Stimulated activated CD4-positive, alpha-beta T cell treated with anti-CD3 and anti-CD28 coated beads, Interleukin-15, amount 100 ng/mL, for 48 hours (primary cell): ENCODE measurements around the gene ZFAND5.

Experiments used
- DNase-seq, 2 donors: peaks; one replicate each; pipeline ENCODE4 v3.0.0-alpha.2; 2020; ENCODE audit warnings: low read depth in 2 of 2

ZFAND5 gene, protein sequence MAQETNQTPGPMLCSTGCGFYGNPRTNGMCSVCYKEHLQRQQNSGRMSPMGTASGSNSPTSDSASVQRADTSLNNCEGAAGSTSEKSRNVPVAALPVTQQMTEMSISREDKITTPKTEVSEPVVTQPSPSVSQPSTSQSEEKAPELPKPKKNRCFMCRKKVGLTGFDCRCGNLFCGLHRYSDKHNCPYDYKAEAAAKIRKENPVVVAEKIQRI

DNA sequence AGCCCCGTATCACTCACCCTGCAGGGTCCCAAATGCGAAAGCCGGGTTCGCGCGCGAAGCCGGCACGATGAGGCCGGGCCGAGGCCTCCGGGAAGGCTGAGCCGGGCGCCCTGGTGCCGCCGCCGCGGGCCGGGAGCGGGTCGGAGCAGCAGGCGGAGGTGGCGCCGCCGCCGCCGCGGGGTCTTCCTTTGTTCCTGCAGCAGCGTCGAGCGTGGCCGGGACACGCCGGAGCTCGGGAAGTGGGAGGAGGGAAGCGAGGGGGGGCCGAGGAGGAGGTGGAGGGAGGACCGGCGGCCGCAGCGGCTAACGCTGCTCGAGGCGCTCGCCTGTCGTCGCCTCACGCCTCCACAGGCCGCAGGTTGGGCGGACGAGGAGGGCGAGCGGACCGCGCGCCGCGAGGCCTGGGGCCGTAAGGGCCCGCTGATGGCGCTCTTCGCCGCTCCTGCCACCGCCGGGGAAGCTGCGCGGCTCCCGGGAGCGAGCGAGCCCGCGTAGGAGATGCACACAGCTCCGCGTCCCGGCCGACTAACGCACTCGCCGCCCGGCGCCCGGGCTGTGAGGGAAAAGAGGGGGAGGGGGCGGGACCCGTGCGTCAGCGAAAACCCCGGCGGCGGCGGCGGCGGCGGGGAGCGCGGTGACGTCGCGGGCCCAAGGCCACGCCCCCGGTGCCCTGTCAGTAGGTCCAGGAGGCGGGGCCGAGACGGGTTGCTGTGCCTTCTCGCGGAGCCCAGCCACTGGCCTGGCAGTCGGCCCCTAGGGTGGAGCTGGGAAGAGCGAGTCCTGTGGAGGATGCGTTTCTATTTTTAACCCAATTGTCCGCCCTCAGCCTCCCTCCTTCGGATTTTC is at the start of gene ZFAND5:
Gene ZFAND5, minus strand, starts transcription at position 530 of the 846 bp plus-strand sequence. CDS start 4,430 bp downstream, outside the sequence.
- DNase-seq: peak; percentile 87 to 93

DNA sequence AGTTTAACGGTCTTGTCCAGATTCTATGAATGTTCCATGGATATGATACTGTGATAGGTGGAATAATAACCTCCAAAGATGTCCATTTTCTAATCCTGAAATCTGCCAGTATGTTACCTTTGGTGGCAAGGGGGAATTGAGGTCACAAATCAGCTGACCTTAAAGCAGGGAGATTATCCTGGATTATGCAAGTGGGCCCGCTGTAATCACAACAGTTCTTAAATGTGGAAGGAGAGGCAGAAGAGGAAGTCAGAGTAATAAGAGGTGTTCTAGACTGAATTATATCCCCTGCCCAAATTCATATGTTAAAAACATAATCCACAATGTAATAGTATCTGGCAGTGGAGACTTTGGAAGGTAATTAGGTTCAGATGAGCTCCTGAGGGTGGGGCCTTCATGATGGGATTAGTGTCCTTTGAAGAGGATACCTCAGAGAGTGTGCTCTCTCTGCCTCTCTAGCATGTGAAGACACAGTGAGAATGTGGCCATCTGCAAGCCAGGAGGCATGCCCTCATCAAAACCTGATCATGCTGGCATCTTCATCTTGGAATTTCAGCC is 47.6 kb upstream of the ZFAND5 start:
- no peak for DNase-seq

DNA sequence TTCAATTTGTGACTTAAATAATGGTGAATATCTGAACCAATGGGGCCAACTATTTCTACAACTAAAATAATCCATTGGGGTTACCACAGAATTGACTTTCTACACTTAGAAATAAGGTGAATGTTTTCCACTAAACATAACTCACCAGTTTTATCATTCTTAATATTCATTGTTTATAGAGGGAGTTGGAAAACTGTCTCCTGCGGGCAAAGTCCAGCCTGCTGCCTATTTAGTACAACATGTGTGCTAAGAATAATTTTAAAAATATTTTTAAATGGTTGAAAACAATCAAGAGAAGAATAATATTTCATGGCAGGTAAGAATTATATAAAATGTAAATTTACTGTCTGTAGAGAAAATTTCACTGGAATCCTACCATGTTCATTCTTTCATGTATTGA is 45.2 kb upstream of the ZFAND5 start:
- no peak for DNase-seq

DNA sequence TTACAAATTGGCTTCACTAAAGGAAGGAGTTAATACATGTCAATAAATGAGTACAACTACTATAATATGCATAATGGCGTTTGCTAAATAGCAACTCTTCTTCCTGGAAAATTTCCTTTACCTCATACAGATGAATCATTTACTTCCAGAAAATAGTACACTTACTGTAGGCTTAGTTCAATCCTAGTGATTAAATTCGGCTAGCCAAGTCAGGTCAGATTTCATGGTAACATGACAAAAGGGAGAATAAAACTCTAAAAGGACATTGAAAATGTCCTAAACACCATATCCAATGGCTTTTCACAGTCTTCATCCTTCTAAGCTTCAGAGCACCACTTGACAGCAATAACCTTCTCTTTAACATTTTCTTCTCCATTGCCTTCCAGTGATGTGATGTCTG is 42.1 kb upstream of the ZFAND5 start:
- no peak for DNase-seq

DNA sequence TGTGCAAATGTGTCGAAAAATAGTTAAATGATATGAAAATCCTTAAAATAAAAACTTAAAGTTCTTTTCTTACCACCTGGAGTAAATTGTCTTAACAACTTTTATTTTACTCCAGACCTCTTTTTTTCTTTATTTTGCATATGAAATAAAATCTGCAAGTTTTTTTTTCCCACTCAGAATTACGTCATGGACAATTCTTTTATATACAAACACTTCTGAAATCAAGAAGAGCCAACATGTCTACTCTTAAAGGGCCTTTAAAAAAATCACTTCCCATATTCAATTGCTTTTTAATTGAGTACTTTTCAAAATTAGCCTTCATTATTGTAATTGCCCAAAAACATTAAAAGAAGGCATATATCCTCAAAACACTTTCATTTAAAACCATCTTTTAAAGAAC is 37.7 kb upstream of the ZFAND5 start:
- no peak for DNase-seq

DNA sequence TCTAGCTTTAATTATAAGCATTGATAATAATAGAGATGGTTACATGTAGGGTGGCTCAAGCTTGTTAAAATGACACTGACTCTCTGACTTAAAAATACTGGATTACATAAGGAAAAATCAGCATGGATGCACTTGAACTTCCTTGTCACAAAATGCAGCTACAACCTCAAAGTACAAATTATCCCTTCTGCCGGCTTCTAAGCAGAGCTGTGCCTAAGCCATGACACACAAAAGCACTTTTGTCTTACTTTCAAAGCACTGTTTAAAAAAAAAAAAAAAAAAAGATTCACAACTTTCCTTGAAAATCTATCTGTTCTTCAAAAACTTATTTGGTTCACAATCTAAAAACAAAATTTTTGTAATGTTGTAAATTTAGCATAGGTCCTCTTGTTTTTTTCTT is 36.4 kb upstream of the ZFAND5 start:
- no peak for DNase-seq

DNA sequence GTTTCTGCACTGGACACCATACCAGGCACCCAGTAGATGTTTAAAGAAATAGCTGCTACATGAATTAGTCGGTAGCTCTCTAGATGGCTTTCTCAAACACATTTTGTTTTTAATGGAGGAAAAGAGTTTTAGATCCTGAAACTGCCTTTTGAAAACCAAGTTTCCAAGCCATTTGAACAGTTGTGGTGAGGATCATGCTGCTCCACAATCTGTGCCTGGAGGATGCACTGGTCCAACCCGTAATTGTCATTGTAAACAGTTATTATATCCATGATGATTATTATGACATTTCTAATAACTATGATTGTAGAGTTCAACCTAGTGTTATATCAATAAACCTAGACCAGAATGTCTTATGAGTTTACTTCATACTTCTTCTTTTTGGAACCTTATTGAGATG is 35.9 kb upstream of the ZFAND5 start:
- no peak for DNase-seq

DNA sequence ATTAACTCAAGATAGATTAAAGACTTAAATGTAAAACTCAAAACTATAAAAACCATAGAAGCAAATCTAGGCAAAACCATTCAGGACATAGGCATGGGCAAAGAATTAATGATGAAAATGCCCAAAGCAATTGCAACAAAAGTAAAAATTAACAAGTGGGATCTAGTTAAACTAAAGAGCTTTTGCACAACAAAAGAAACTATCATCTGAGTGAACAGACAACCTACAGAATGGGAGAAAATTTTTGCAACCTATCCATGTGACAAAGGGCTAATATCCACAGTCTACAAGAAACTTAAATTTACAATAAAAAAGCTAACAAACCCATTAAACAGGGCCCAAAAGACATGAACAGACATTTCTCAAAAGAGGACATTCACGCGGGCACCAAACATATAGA is 34.4 kb upstream of the ZFAND5 start:
- DNase-seq: no peak

DNA sequence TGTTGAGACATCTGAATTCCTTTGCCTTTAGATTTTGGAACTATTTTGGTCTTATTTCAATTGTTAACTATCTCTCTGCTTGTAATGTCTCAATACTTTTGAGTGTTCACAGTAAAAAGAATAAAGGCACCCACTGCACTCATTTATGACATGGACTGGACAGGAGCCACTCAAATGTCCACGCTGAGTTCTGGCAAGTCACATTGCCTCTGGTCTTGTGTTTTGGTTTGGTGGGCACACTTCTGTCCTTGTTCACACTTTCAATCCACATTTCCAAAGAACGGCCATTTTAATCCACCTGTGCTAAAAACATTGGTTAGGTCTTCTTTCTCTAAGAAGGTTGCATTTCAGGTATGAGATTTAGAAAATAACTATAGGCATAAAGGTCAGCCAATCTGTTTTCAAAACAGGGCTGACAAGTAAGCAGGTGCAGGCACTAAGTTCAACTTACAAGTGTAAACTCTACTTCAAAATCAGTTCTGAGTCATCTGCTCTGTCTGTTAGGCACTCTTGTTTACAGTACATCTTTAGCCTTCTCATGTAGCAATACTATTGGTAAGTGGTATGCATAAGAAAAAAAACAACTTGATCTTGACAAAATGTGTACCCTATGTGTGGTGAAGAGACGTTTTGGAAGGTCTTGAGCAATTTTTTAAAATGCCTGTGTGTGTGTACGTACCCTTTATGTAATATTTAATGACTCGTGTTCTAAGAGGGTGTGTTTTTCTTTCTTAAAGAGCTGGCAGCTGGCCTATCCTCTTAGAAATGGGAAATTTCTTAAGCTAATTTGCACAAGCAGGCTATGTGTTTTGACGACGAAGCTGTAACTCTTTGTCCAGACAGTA is 31.5 kb upstream of the ZFAND5 start:
- DNase-seq: no peak

DNA sequence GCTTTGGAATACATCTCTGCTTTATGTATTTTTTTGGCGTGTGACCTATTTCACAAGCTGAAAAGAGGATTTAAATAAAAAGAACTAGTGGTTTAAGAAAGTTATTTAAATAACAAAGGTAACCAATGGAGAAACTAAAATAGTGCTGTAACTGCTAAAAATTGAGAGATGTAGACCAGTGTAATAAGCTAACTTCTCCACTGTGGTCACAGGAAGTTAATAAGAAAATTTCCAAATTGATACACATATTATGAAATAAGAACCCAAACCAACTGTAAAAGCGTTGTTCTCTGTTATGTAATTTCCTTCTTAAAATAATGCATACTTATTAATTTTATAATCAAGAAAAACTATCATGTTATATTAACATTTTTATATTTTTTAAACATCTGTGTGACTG is 29.1 kb upstream of the ZFAND5 start:
- no peak for DNase-seq

DNA sequence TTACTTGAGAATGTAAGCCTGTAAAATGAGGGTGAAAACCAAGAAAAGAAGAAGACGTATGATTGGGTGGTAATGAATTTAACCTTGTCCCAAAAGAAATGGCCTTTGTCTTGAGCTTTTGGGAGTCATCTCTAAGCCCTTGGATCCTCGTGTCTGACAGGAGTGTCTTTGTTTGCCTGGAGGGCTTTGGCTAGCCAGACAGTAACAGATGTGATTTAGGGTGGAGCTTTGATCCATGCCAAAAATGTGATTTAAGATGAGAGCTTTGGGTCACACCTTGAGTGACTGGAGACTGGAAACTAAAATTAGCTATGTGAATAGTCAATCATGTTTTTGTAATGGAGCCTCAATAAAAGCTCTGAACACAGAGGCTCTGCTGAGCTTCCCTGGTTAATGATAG is 25.9 kb upstream of the ZFAND5 start:
- DNase-seq: no peak

DNA sequence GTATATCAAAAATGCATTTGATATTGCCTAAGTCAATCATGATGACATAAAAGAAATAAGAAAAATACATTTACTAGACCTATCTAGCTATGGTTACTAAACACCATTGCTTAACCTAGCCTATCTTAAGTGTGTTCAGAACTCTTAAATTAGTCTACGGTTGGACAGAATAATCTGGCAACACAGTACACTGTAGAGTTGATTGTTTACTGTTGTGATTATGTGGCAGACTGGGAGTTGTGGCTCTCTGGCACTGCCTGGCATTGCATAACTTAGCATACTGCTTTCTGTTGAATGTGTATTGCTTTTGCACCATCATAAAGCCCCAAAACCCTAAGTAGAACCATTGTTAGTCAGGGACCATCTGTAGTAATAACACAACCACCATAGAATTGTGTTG is 21.2 kb upstream of the ZFAND5 start:
- no peak for DNase-seq

DNA sequence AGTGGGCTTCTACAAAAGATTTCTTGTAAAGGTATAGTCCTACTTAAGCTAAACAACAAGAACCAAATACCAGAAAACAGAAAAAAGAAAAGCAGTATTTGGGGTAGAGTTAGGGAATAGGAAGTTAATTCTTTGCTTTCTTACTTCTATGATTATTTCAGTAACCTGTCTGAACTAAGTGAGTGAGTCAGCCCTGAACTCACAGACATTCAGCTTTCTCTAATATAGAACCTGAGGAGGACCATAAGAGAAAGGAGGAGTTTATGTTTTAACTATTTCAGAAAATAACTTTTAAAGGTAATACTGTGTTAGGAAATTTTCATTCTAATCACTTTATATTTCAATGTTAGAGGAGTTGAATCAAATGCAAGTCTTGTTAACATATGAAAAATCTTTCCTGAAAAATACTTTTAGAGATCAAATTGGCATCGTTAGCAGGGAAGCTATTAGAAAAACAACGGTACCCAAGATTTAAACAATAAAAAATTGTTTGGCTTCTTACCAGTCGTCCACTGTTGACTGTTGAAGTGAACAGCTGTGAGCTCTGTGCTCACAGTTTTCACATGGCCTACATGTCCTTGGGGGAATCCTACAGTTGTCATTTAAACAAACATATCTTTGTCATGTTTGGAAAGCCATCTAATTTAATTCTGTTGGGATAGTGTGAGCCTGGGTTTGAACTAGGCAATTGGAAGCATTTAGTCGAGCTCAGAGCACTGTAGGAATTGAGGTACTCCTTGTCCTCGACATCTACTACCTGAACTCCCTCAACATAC is 19.9 kb upstream of the ZFAND5 start:
- DNase-seq: no peak

DNA sequence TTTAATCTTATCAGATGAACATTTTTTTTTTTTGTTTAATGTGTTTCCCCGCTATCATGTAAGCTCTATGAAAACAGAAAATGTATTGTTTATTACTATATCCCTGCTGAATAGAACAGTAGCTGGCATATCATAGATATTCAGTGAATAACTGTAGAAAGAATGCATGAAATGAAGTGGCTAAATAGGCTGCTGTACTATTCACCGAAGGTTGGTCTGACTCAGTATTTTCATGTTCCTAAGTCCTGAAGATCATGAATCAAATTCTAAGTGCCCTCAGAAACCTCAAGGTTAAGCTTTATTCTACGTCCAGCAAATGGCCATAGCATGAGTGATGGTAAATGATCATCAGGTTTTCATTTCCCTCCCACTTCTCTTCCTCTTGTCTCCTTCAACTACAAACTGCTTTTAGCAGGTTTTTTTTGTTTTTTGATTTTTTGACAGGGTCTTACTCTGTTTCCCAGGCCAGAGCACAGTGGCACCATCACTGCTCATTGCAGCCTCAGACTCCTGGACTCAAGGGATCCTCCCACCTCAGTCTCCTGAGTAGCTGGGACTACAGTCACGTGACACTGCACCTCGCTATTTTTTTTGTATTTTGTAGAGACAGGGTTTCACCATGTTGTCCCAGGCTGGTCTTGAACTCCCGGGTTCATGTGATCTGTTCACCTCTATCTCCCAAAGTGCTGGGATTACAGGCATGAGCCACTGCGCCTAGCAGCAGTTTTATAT is 19.1 kb upstream of the ZFAND5 start:
- no peak for DNase-seq

DNA sequence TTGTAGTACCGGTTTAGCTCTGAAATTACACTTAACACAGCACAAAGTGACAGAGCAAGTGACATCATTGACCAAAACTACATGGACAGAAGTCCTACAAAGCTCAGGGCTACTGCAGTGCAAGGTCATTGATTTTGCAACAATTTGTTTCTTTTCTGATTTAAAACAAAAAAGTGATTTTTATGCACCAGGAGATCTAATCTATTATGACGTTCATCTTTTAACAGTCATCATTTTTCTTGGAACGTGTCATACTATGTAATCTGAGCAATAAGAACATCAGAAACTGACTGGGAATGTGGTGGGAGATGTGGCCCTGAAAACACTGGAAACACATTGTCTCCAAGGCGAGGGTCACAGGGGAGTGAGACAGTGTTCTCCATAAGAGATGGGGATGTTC is 17.4 kb upstream of the ZFAND5 start:
- no peak for DNase-seq

DNA sequence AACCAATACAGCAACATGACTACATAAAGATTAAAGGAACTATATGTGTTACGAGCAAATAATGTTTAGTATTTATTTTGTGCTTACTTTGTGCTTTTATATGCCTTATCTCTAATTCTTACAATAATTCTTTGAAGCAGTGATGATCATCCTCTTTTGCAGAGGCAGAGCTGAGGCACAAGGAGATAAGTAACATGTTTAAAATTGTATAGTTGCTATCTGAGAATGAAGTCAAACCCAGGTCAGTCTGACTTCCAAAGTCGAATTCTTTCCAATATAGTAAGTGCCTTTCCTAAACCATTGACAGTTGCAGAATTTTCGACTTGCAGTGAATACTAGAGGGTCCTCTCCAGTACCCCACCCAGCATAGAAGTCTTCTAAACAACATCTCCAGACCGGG is 12.0 kb upstream of the ZFAND5 start:
- DNase-seq: no peak

DNA sequence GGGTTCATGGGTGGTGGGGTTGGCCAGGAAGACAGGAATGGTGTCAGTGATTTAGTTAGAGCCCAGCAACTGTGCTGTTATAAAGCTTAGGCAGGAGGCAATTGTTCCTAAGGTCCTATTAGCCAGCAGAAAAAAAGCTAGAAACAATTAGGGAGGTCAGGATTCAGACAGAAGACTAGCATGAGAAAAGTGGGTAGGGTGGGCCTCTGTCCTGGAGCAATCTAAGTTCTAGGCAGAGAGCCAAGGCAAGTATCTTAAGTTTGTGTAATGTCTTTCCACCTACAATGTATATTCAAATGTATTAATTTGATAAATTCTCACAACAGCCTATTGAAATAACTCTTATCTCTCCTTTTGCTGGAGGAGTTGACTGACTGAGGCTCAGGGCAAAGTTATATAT is 6.1 kb upstream of the ZFAND5 start:
- DNase-seq: no peak

DNA sequence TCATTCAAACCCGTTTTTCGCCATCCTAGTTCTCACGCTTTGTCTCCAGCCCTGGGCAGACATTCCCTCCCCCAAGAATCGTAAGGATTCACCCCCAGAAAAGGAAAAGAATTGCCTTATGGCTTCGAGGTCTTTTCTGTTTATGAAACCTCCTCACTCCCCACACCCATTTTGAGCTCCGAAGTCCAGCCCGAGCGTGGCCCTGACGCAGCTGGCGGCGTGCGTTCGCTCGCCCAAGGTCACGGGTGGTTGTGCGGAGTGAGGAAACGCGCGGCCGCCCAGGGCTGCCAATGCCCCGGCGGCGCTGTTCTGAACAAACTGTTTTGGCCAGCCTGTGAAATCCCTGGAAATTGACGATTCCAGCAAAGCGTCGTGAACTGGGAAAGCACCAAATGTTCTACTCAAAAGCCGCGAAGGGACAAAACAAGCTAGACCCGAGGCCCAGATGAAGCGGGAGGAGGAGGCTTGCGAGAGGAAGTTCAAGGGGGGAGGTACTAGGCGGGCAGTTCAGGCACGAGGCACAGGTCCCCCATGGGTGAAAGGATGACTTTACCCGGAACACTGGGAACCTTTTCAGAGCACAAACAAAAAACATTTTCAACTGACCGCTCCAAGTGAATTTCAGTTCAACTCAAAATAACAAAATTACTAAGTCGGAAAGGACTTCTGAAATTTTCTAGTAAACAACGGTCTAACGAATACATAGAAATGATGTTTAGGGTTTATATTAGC is 683 bp upstream of the ZFAND5 start:
- DNase-seq: peak; percentile 24 to 40

DNA sequence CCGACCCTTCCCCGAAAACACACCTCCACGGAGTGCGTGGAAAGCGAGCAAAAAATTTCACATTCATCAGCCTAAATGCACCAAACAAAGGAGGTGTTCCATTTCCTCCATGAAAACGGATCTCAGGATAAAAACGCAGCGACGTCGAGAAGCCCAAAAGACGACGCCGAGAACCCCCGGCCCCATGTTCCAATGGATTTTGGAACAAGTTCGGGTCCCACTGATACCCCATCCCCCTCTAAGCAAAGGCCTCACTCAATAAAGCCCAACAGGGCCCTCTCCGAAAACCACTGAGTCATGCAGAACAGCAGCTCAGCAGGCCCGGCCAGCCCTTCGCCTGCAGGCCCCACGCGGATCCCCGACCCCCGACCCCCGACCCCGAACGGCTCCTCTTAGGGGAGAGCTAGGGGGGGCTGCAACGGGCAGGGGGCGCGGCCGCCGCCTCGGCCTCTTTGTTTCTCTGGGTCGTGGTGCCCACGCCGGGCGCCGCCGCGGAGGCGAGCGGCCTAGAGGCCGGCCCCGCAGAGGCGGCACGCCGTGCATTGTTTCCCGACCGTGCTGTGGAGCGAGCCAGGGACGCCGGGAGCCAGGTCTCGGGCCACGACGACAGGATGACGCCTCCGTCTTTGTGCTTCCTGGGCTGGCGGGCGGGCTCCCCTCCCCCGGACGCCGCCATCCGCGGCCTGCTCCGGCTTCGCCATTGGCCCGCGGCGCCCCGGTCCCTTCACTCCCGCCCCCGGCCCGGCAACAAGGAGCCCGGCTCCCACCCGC is 915 bp downstream of the ZFAND5 start:
- peak; percentile 43 to 51 for DNase-seq
